Stimulated activated effector memory CD8-positive, alpha-beta T cell treated with anti-CD3 and anti-CD28 coated beads, Interleukin-12 subunit alpha, Interleukin-12 subunit beta, amount 100 ng/mL, for 72 hours (primary cell): Measurements from ENCODE around the gene DSC1.
"Not testable (repeated sequence)": the region's sequence is repeated elsewhere in the genome, so short reads cannot be mapped to it uniquely, and the experiment has no call there.

Experiments used
- ATAC-seq: fragments of 150-1000 bp; cut with Tn5 transposase; 2 replicates; pipeline ENCODE4 v1.10.0; 2021
- DNase-seq, 2 donors: peaks; one replicate each; pipeline ENCODE4 v3.0.0; 2021 to 2022; ENCODE audit warnings: low spot score in 2 of 2
- H3K27ac Mint-ChIP-seq: one replicate; pipeline ENCODE4 v1.8.0; 2022; ENCODE audit warnings: mild to moderate bottlenecking, mixed read lengths
- H3K36me3 Mint-ChIP-seq: one replicate; pipeline ENCODE4 v1.8.0; 2022; ENCODE audit warnings: mild to moderate bottlenecking, mixed read lengths
- H3K4me1 Mint-ChIP-seq: one replicate; pipeline ENCODE4 v1.8.0; 2022; ENCODE audit warnings: mixed read lengths
- H3K4me3 Mint-ChIP-seq: one replicate; pipeline ENCODE4 v1.8.0; 2022; ENCODE audit warnings: mild to moderate bottlenecking, mixed read lengths
- H3K9me3 Mint-ChIP-seq: one replicate; pipeline ENCODE4 v1.8.0; 2022; ENCODE audit warnings: mixed read lengths

Gene DSC1

GRCh38 chr18:31192086-31192776 is 29.6 kb upstream of the DSC1 start:
- DNase-seq (no peak), ATAC-seq (no peak)
- H3K4me3 Mint-ChIP-seq, result no peak overlapping the region
- peaks cover 7% of the 10 kb centered on the region for H3K9me3 Mint-ChIP-seq
- no peaks in the 10 kb centered on the region for H3K4me1 Mint-ChIP-seq
- H3K36me3 Mint-ChIP-seq, result no peaks in the 10 kb centered on the region
- no peak overlapping the region for H3K27ac Mint-ChIP-seq

- Mint-ChIP-seq H3K27ac (no peak overlapping the region), H3K36me3 (no peaks in the 10 kb centered on the region), H3K9me3 (peaks cover 12% of the 10 kb centered on the region), H3K4me1 (no peaks in the 10 kb centered on the region), H3K4me3 (no peak overlapping the region)
- DNase-seq, result no peak
- ATAC-seq, result no peak
Observed at GRCh38 chr18:31190919-31191318, 28.3 kb upstream of the DSC1 start.

DNA sequence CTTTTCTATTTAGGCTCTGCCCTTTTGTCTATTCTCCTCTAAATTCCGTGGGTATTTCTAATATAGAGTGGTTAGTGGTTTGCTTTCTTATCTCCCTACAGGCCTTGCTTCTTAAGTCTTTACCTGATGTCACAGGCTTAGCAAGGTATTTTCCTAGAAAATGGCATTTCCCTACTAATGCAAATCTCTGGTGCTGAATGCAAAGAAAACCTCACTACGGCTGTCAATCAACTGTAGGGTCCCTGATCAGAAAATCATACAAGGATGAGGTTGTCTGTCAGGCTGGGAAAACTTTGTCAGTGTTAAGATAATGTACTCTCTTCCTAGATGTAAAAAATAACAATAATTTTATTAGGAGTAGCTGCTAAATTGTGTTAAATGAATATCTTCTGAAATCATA is 27.1 kb upstream of the DSC1 start:
- no peak for ATAC-seq
- H3K27ac Mint-ChIP-seq, result no peak overlapping the region
- H3K36me3 Mint-ChIP-seq, result no peaks in the 10 kb centered on the region
- H3K4me1 Mint-ChIP-seq, result no peaks in the 10 kb centered on the region
- DNase-seq, result no peak
- H3K4me3 Mint-ChIP-seq, result no peak overlapping the region
- peaks cover 12% of the 10 kb centered on the region for H3K9me3 Mint-ChIP-seq

DNA sequence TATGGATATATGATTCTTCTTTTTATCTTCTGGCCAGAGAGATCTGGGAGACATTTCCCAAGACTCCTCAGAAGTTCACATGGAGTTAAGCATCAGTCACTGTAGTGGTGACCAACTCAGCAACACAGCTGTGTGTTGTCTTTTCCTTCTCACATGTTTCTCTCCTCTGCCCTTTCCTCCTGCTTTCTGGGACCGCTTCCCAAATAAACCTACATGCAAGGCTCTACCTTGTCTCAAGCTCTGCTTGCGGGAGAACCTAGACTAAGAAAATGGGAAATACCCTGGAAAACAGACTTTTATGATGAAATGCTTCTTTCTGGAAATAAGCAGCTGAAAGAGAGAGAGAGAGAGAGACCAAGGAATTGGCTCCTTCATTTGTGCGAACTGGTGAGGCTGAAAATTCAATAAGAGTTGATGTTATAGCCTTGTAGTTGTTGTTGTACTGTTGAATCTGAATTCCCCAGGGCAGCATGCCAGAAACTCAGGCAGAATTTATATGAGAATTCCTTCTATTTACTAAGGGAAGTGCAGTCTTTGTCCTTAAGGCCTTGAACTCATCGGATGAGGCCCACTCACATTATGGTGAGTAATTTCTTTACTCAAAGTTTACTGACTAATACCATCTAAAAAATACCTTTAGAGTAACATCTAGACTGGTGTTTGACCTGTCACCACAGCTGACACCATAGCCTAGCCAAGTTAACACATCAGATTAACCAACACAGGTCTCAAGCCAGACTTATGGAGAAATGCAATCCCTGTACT is 22.7 kb upstream of the DSC1 start:
- ATAC-seq (no peak), DNase-seq (no peak)
- H3K4me3 Mint-ChIP-seq, result no peak overlapping the region
- H3K9me3 Mint-ChIP-seq, result peaks cover 24% of the 10 kb centered on the region
- no peaks in the 10 kb centered on the region for H3K4me1 Mint-ChIP-seq
- no peaks in the 10 kb centered on the region for H3K36me3 Mint-ChIP-seq
- no peak overlapping the region for H3K27ac Mint-ChIP-seq

- peaks cover 21% of the 10 kb centered on the region for H3K9me3 Mint-ChIP-seq
- H3K27ac Mint-ChIP-seq, result no peak overlapping the region
- no peak overlapping the region for H3K4me3 Mint-ChIP-seq
- no peaks in the 10 kb centered on the region for H3K36me3 Mint-ChIP-seq
- H3K4me1 Mint-ChIP-seq, result no peaks in the 10 kb centered on the region
- ATAC-seq, result no peak
- no peak for DNase-seq
Observed at GRCh38 chr18:31183302-31183701, 20.6 kb upstream of the DSC1 start.

DNA sequence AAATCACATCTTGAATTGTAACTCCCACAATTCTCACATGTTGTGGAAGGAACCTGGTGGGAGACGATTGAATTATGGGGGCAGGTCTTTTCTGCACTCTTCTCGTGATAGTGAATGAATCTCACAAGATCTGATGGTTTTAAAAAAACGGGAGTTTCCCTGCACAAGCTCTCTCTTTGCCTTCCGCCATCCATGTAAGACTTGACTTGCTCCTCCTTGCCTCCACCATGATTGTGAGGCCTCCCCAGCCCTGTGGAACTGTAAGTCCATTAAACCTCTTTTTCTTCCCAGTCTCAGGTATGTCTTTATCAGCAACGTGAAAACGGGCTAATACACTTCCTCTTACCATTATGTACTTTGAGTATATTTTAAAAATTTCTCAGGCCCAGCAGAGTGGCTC is 14.7 kb upstream of the DSC1 start:
- not testable (repeated sequence) for H3K27ac Mint-ChIP-seq, DNase-seq, H3K36me3 Mint-ChIP-seq, ATAC-seq, H3K4me1 Mint-ChIP-seq, H3K4me3 Mint-ChIP-seq
- H3K9me3 Mint-ChIP-seq, result peaks cover 15% of the 10 kb centered on the region

- no peak for ATAC-seq
Observed at GRCh38 chr18:31176531-31176930, 13.9 kb upstream of the DSC1 start.

DNA sequence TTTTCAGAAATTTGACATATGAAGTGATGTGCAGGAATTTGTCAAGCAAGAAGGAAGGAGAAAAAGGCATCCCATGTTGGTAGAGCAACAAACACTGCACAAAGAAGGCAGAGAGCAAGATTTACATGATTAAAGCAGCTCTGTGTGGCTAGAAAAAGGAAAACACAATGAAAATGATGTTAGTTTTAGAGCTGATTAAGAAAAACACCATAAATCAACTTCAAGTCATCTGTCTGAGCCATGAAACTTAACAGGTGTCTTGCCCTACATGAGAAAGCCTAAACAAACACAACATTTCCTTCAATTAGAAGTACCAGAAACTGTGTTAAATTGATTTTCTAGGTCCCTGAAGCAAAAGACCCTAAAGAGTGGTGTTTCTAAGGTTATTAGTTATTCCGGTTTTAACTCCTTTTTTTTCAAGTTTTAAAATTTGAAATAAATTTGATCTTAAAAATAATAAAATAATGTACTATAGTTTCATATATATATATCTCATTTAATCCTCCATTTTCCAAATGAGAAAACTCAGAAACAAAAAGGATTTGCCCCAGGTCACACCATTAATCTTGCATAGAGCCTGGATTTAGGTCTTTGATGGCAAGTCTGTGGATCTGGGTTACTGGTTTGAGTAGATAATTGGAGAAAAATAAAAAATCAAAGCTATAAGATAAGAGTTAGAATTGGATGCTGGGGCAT is 8.6 kb upstream of the DSC1 start:
- no peak overlapping the region for H3K4me3 Mint-ChIP-seq
- H3K27ac Mint-ChIP-seq, result no peak overlapping the region
- peaks cover 14% of the 10 kb centered on the region for H3K9me3 Mint-ChIP-seq
- DNase-seq (no peak), ATAC-seq (no peak)
- no peaks in the 10 kb centered on the region for H3K4me1 Mint-ChIP-seq
- no peaks in the 10 kb centered on the region for H3K36me3 Mint-ChIP-seq

More at GRCh38 chr18:31176531-31176930, 13.9 kb upstream of the DSC1 start:
- H3K9me3 Mint-ChIP-seq, result peaks cover 11% of the 10 kb centered on the region
- H3K4me3 Mint-ChIP-seq, result no peak overlapping the region
- no peak for DNase-seq
- H3K36me3 Mint-ChIP-seq, result no peaks in the 10 kb centered on the region
- H3K4me1 Mint-ChIP-seq, result no peaks in the 10 kb centered on the region
- no peak overlapping the region for H3K27ac Mint-ChIP-seq

- no peaks in the 10 kb centered on the region for H3K36me3 Mint-ChIP-seq
- no peak overlapping the region for H3K27ac Mint-ChIP-seq
- H3K9me3 Mint-ChIP-seq, result peaks cover 10% of the 10 kb centered on the region
- ATAC-seq (no peak), DNase-seq (no peak)
- no peaks in the 10 kb centered on the region for H3K4me1 Mint-ChIP-seq
- H3K4me3 Mint-ChIP-seq, result no peak overlapping the region
Observed at GRCh38 chr18:31170335-31170734, 7.7 kb upstream of the DSC1 start.

DNA sequence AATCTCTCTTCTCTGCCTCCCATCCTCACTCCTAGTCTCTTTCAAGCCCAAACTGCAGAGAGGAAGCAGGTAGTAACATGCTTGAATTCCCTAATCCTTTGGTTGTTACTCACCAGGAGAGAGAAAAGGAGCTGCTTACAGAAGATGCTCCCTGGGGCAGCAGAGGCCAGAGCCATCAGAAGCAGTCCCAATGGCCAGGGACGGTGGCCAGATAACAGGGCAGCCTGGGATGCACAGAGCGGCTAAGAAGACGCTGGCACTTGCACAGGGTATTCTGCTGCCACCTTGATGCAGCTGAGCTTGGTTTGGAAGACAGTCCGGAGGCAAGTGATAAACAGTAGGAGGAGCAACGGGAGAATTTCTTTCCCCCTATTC is 250 bp downstream of the DSC1 start:
- H3K4me3 Mint-ChIP-seq, result no peak overlapping the region
- no peaks in the 10 kb centered on the region for H3K4me1 Mint-ChIP-seq
- DNase-seq, result no peak
- no peaks in the 10 kb centered on the region for H3K36me3 Mint-ChIP-seq
- ATAC-seq, result no peak
- no peak overlapping the region for H3K27ac Mint-ChIP-seq
- peaks cover 6% of the 10 kb centered on the region for H3K9me3 Mint-ChIP-seq

DNA sequence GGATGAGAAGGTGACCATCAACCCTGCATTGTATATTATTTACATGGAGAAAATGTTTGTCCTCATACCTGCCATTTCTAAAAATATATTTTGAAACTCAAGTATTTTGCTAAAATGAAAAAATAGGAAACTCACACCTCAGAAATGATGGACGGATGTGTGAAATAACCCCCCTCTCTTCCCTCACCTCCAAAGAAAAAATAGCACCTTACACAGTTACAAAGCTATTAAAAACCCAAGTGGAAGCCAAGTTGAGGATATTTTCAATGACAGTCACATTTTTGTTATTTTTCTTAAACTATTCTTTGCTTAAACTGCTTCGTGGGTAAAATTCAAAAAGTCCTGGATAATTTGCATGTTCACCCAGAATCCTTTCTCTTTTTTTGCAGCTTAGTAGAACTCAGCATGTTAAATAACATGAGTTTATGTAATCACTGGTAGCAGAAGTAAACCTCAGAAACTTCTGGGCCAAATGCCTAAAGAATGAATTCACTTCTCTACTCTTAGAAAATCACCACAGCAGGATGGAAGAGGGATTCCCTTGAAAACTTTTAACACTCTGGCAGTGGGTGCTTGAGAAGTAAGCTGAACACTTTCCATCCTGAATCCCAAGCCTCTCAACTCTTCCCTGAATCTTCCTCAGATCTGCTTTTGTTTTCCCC is 768 bp downstream of the DSC1 start:
- no peak for ATAC-seq
- H3K9me3 Mint-ChIP-seq, result peaks cover 6% of the 10 kb centered on the region
- no peak overlapping the region for H3K27ac Mint-ChIP-seq
- no peak for DNase-seq
- H3K36me3 Mint-ChIP-seq, result no peaks in the 10 kb centered on the region
- no peaks in the 10 kb centered on the region for H3K4me1 Mint-ChIP-seq
- H3K4me3 Mint-ChIP-seq, result no peak overlapping the region

GRCh38 chr18:31156821-31157763 is 5.6 kb downstream of the DSC1 start:
- DNase-seq (no peak), ATAC-seq (no peak)
- Mint-ChIP-seq H3K27ac (no peak overlapping the region), H3K4me3 (no peak overlapping the region), H3K36me3 (no peaks in the 10 kb centered on the region), H3K4me1 (no peaks in the 10 kb centered on the region), H3K9me3 (peaks cover 8% of the 10 kb centered on the region)

DNA sequence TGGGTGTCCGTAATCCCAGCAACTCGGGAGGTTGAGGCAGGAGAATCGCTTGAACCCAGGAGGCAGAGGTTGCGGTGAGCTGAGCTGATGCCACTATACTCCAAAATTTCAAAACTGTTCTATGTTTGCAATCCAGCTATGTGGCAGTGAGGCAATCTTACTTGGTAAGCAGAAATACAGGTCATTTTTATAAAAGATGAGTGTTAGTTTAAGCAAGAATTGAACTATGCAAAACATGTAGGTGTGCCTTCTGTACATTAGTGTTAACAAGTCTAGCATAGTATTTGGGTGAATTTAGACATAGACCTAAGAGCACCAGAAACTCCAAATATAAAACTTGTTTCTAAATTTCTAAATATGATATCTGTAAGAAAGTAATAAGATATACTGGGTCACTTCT is 7.2 kb downstream of the DSC1 start:
- H3K4me1 Mint-ChIP-seq, result no peaks in the 10 kb centered on the region
- H3K4me3 Mint-ChIP-seq, result no peak overlapping the region
- DNase-seq (no peak), ATAC-seq (no peak)
- H3K27ac Mint-ChIP-seq, result no peak overlapping the region
- H3K36me3 Mint-ChIP-seq, result no peaks in the 10 kb centered on the region
- H3K9me3 Mint-ChIP-seq, result peaks cover 8% of the 10 kb centered on the region

DNA sequence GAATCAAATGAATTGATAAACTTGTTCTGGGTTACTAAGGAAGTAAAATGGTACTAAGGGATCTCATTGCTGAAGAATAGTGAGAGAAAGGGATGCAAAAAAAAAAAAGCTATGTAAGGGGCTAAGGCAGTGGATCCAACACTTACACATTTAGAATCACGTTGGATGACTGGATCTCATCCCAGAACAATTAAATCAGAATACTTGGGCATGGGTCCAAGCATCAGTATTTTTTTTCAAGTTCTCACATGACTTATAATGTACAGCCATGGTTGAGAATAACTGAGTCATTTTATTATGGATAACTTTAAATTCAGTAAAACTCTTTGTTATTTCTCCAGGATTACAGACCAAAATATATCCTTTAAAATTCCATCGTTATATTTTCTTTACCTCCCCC is 8.5 kb downstream of the DSC1 start:
- Mint-ChIP-seq H3K27ac (no peak overlapping the region), H3K9me3 (peaks cover 8% of the 10 kb centered on the region), H3K4me3 (no peak overlapping the region), H3K4me1 (no peaks in the 10 kb centered on the region), H3K36me3 (no peaks in the 10 kb centered on the region)
- DNase-seq (no peak), ATAC-seq (no peak)

GRCh38 chr18:31149351-31149750 is 13.3 kb downstream of the DSC1 start:
- peaks cover 10% of the 10 kb centered on the region for H3K9me3 Mint-ChIP-seq
- DNase-seq (no peak), ATAC-seq (no peak)
- no peaks in the 10 kb centered on the region for H3K4me1 Mint-ChIP-seq
- H3K27ac Mint-ChIP-seq, result no peak overlapping the region
- no peaks in the 10 kb centered on the region for H3K36me3 Mint-ChIP-seq
- no peak overlapping the region for H3K4me3 Mint-ChIP-seq
